Fibroblast of the aortic adventitia (primary cell): ENCODE data around the gene SLC30A4. TPM values are rescaled to one million over a fixed set of nuclear protein-coding genes. Genes with fewer than 3 reads are reported as not detected.
"Not testable (repeated sequence)": the region's sequence is repeated elsewhere in the genome, so short reads cannot be mapped to it uniquely, and the experiment has no call there.

Experiments used
- DNase-seq: peaks from one replicate; pipeline ENCODE4 v3.0.0-alpha.2; 2010; ENCODE audit warnings: low read depth
- H3K4me3 ChIP-seq: 2 replicates; pipeline ENCODE4 v1.5.1; 2011; ENCODE audit warnings: low read depth, mild to moderate bottlenecking, control low read depth, low read length, moderate library complexity
- total RNA-seq: library from RNA; depleted of rRNA; stranded (reverse); fragments of >200 nt; gene quantifications from 2 replicates; pipeline ENCODE4 v1.2.3, GENCODE V29; 2012; ENCODE audit warnings: low replicate concordance
- TF ChIP-seq, protein P1 (sequence below): IDR thresholded peaks from 2 replicates; pipeline ENCODE4 v1.5.1; 2011; ENCODE audit warnings: mild to moderate bottlenecking, low read length, control low read depth, inconsistent platforms; ENCODE audit not compliant: insufficient read depth

The SLC30A4 gene
- total RNA-seq, 1 donor, result 18.0 TPM

DNA sequence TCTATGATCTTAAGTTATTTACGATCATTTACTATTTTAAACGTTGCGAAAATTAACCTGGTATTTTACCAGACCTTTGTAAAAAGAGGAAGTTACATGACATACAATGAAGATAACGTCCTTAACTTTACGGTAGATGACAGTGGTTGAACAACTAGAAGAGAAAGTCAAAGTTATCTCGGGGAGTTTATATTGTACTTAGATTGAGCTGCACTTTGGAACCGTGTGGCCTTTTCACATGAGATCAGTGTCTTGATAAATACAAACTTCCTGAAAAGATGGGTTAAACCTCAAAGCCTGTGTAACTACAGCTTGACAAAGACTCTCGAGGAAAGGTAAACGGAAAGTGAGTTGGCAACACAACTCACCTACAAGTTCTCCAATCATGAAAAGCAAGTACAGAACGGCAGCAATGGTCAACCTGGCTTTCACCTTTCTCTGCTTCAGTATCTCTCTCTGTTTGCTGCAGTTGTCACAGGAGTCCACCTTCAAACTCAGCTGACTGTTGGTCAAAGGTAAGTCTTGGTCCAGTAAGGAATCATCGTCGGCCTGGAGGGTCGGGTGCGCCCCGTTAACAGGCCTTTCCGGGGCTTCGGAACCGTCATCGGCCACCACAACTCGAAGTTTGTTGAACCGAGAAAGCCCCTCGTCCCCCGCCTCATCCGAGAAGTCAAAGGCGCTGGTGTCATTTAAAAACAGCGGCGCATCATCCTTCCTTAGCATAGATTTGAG lies 793 bp downstream of the SLC30A4 start:
- TF ChIP-seq, protein P1, sequence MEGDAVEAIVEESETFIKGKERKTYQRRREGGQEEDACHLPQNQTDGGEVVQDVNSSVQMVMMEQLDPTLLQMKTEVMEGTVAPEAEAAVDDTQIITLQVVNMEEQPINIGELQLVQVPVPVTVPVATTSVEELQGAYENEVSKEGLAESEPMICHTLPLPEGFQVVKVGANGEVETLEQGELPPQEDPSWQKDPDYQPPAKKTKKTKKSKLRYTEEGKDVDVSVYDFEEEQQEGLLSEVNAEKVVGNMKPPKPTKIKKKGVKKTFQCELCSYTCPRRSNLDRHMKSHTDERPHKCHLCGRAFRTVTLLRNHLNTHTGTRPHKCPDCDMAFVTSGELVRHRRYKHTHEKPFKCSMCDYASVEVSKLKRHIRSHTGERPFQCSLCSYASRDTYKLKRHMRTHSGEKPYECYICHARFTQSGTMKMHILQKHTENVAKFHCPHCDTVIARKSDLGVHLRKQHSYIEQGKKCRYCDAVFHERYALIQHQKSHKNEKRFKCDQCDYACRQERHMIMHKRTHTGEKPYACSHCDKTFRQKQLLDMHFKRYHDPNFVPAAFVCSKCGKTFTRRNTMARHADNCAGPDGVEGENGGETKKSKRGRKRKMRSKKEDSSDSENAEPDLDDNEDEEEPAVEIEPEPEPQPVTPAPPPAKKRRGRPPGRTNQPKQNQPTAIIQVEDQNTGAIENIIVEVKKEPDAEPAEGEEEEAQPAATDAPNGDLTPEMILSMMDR, result no peak
- peak; percentile 16 for DNase-seq
- H3K4me3 ChIP-seq, result peak overlapping the region; percentile 87

DNA sequence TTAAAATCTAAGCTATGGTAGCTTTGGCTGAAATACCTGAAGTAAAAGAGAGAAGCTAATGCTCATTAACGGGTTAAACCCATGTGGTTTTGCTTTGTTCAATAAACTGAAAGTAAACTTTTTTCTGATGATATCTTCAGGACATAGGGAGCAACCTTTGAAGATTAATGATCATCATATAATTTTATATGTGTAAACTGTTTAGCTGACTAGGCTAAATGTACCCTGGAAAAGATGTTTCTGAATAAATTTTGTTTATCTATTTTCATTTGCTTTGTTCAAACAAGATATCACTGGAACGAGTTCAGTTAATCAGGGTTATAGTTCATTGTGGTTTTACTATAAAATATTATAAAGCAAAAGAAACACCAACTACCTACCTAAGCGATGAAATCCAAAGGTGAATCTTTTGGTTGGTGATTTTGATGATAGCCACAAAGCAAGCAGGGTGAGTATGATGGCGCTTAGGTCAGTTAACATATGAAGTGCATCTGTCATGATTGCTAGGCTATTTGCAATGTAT lies 11.7 kb downstream of the SLC30A4 start:
- TF ChIP-seq, protein P1, result no peak
- H3K4me3 ChIP-seq, result no peak overlapping the region
- no peak for DNase-seq

DNA sequence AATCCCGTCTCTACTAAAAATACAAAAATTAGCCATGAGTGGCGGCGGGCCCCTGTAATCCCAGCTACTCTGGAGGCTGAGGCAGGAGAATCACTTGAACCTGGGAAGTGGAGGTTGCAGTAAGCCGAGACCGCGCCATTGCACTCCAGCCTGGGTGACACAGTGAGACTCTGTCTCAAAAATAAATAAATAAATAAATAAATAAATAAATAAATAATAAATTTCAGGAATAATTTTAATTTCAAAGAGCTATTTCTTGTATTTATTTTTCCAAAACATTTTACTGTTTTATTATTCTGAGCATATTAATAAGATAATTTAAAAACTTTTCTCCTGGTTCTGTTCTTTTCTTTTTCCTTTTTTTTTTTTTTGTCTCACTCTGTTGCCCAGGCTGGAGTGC lies 15.4 kb downstream of the SLC30A4 start:
- H3K4me3 ChIP-seq, DNase-seq: not testable (repeated sequence)

DNA sequence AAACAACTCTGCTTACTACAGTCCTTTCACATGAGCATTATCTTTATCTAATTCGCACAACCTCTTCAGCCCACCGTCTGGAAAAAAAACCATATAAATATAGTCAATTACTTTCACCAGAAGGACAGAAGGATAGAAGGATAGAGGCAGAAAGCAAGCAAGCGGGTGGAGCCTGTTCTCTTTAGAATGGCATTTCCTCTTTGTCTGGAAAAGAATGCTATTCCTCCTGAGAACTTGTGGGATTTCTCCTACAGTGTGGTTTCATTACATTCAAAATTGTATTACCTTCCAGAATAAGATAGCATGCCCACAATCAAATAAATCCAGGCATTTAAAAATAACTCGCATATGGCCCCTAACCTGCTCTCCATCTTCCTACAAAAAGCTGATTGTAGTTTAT lies 23.1 kb downstream of the SLC30A4 start:
- no peak overlapping the region for H3K4me3 ChIP-seq
- DNase-seq, result peak; percentile 50
- TF ChIP-seq, protein P1, result no peak

DNA sequence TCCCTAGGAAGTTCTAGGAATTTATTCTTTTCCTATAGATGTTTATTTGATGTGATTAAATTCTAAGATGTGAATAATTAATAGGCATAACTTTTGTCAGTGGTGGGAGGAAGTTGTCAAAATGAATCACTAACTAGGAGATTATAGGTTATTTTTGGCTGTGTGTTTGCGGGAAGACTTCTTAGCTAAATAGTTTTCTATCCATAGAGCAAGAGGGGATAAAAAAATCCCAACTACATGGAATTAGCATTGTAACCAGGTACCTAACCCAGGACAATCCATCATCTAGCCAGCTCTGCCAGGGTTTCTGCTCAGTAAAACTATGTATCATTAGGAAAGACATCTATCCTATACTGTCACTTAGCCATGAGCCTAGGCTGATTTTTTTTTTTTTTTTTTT lies 23.9 kb downstream of the SLC30A4 start:
- TF ChIP-seq, protein P1, result no peak
- no peak for DNase-seq

DNA sequence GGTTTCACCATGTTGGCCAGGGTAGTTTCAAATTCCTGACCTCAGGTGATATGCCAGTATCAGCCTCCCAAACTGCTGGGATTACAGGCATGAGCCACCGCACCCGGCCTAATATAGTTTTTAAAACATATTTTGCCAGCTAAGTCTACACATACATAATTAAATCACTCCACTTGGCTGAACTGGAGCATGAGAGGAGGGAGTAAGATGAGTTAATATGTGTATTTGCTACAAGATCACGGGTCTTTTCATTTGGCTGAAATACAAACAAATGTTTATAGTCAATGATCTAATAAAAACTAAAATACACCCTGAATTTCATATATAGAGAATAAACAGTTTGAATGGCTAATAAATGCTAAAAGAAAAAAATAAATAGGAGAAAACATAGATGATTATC lies 25.3 kb downstream of the SLC30A4 start:
- no peak for DNase-seq
- TF ChIP-seq, protein P1, result no peak

More for the DNA sequence above, 23.9 kb downstream of the SLC30A4 start:
- no peak overlapping the region for H3K4me3 ChIP-seq

DNA sequence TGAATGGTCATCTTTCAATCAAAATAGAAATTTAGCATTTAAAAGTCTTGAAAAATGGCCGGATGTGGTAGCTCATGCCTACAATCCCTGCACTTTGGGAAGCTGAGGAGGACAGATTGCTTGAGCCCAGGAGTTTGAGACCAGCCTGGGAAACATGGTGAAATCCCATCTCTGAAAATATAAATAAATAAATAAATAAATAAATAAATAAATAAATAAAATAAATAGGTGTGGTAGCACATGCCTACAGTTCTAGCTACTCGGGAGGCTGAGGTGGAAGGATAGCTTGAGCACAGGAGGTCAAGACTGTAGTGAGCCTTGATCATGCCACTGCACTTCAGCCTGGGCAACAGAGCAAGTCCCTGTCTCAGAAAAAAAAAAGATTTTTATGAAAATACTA lies 25.9 kb downstream of the SLC30A4 start:
- no peak for DNase-seq
- H3K4me3 ChIP-seq, result no peak overlapping the region
- TF ChIP-seq, protein P1, result no peak

More for the DNA sequence above, 25.3 kb downstream of the SLC30A4 start:
- H3K4me3 ChIP-seq, result no peak overlapping the region
